SK-N-SH (cell line): ENCODE measurements around the gene OR52E8. TPM values are rescaled to one million over a fixed set of nuclear protein-coding genes. Genes with fewer than 3 reads are reported as not detected.
A peak's percentile ranks its signal among the peaks of the same experiment; 100 is the strongest.

Source experiments
- CTCF ChIA-PET: fragments of 300-600, 350-600 bp; formaldehyde crosslinking; extraction: SDS; loops from one replicate; lab custom pipeline; 2021; lab: Yijun Ruan, JAX
- POLR2A ChIA-PET: fragments of 350-600 bp; sonication (Branson Sonifier 250); formaldehyde crosslinking; extraction: SDS; loops from one replicate; lab custom pipeline; 2020; ENCODE audit warnings: antibody characterized with exemption, inconsistent platforms; lab: Yijun Ruan, JAX
- DNase-seq: peaks from one replicate; pipeline ENCODE4 v3.0.0; 2012
- H2AFZ ChIP-seq: fragments of 200-600 bp; sonication (generic); 2 replicates; pipeline ENCODE4 v1.8.1; 2016; ENCODE audit warnings: antibody characterized with exemption, mild to moderate bottlenecking, low read depth
- H3F3A ChIP-seq: fragments of 200-600 bp; sonication (generic); replicated peaks from 2 replicates; pipeline ENCODE3; 2016; ENCODE audit warnings: antibody characterized with exemption, mild to moderate bottlenecking; ENCODE audit not compliant: insufficient read depth
- H3K27ac ChIP-seq, 2 experiments: fragments of 200-500 bp in 1 of 2; fragments of 200-600 bp in 1 of 2; sonication (Bioruptor generic) in 1 of 2; sonication (generic), shearing (Covaris generic) in 1 of 2; 2 replicates each; pipeline versions ENCODE4 v1.5.1 to v1.6.1; 2014 to 2016; ENCODE audit warnings: low read depth in 2 of 2, inconsistent platforms in 1 of 2, low read length in 1 of 2, mild to moderate bottlenecking in 1 of 2, mixed read lengths in 1 of 2
- H3K27me3 ChIP-seq: fragments of 200-600 bp; sonication (generic), shearing (Covaris generic); 2 replicates; pipeline ENCODE4 v1.6.1; 2016; ENCODE audit warnings: mixed run types; ENCODE audit not compliant: insufficient read depth
- H3K36me3 ChIP-seq, 2 experiments: fragments of 200-500 bp in 1 of 2; fragments of 200-600 bp in 1 of 2; sonication (Bioruptor generic) in 1 of 2; sonication (generic) in 1 of 2; replicated peaks in 1 of 2; 2 replicates each; pipeline versions ENCODE3 to v1.5.1; 2014 to 2016; ENCODE audit warnings: low read length in 1 of 2, mild to moderate bottlenecking in 1 of 2; ENCODE audit not compliant: insufficient read depth in 2 of 2, control insufficient read depth in 1 of 2
- H3K4me1 ChIP-seq, 2 experiments: fragments of 200-500 bp in 1 of 2; fragments of 200-600 bp in 1 of 2; sonication (Bioruptor generic) in 1 of 2; sonication (generic), shearing (Covaris generic) in 1 of 2; 2 replicates each; pipeline versions ENCODE4 v1.5.1 to v1.6.1; 2014 to 2016; ENCODE audit warnings: low read depth in 1 of 2, low read length in 1 of 2, mixed run types in 1 of 2; ENCODE audit not compliant: insufficient read depth in 2 of 2, control insufficient read depth in 1 of 2
- H3K4me2 ChIP-seq: fragments of 200-600 bp; sonication (generic), shearing (Covaris generic); 2 replicates; pipeline ENCODE4 v1.6.1; 2017; ENCODE audit warnings: mixed run types
- H3K4me3 ChIP-seq, 2 experiments: fragments of 200-500 bp in 1 of 2; fragments of 200-600 bp in 1 of 2; sonication (Bioruptor generic) in 1 of 2; sonication (generic), shearing (Covaris generic) in 1 of 2; 2 replicates each; pipeline versions ENCODE4 v1.5.1 to v1.8.1; 2014 to 2016; ENCODE audit warnings: low read depth in 2 of 2, inconsistent platforms in 1 of 2, low read length in 1 of 2, mild to moderate bottlenecking in 1 of 2, mixed read lengths in 1 of 2, moderate library complexity in 1 of 2
- H3K79me2 ChIP-seq: fragments of 200-600 bp; sonication (generic); 2 replicates; pipeline ENCODE4 v1.8.1; 2017; ENCODE audit warnings: mild to moderate bottlenecking; ENCODE audit not compliant: insufficient read depth
- H3K9ac ChIP-seq: fragments of 200-600 bp; sonication (generic); 2 replicates; pipeline ENCODE4 v1.6.1; 2017; ENCODE audit warnings: mixed run types
- H3K9me2 ChIP-seq: fragments of 200-600 bp; sonication (generic); 2 replicates; pipeline ENCODE4 v1.6.1; 2017; ENCODE audit warnings: mixed run types
- H3K9me3 ChIP-seq: fragments of 200-600 bp; sonication (generic); 2 replicates; pipeline ENCODE4 v1.6.1; 2017; ENCODE audit warnings: mixed run types, mild to moderate bottlenecking, moderate library complexity
- H4K20me1 ChIP-seq: fragments of 200-600 bp; sonication (generic); 2 replicates; pipeline ENCODE4 v1.6.1; 2017; ENCODE audit warnings: mild to moderate bottlenecking, mixed run types; ENCODE audit not compliant: insufficient read depth
- CTCF ChIP-seq: fragments of 200-600 bp; sonication (generic); IDR thresholded peaks from 2 replicates; pipeline ENCODE4 v1.6.1; 2017; ENCODE audit warnings: antibody characterized with exemption, mild to moderate bottlenecking, moderate library complexity
- ELF1 ChIP-seq: IDR thresholded peaks from 2 replicates; pipeline ENCODE4 v1.4.0; 2012
- FOSL2 ChIP-seq: IDR thresholded peaks from 2 replicates; pipeline ENCODE4 v1.4.0; 2012; ENCODE audit warnings: low read depth, mild to moderate bottlenecking, moderate library complexity, borderline replicate concordance
- FOXJ3 ChIP-seq: sonication (generic); formaldehyde crosslinking; IDR thresholded peaks from 2 replicates; pipeline ENCODE4 v1.5.1; 2020; ENCODE audit warnings: mild to moderate bottlenecking, missing genetic modification reagents
- FOXM1 ChIP-seq: IDR thresholded peaks from 2 replicates; pipeline ENCODE4 v1.4.0; 2012; ENCODE audit warnings: low read depth, mild to moderate bottlenecking
- IRF3 ChIP-seq: fragments of 150-350 bp; IDR thresholded peaks from 2 replicates; pipeline ENCODE4 v1.6.1; 2016; ENCODE audit warnings: mild to moderate bottlenecking, low read depth, low read length
- JUND ChIP-seq: IDR thresholded peaks from 2 replicates; pipeline ENCODE4 v1.4.0; 2012
- MEF2A ChIP-seq: IDR thresholded peaks from 2 replicates; pipeline ENCODE4 v1.4.0; 2012; ENCODE audit warnings: low read depth, borderline replicate concordance
- NFIC ChIP-seq: IDR thresholded peaks from 2 replicates; pipeline ENCODE4 v1.4.0; 2012; ENCODE audit warnings: borderline replicate concordance
- POLR2AphosphoS5 ChIP-seq: IDR thresholded peaks from 2 replicates; pipeline ENCODE4 v1.6.1; 2012; ENCODE audit warnings: low read depth, low read length
- RAD21 ChIP-seq: IDR thresholded peaks from 2 replicates; pipeline ENCODE4 v1.6.1; 2012; ENCODE audit warnings: mild to moderate bottlenecking, low read length
- RXRA ChIP-seq: IDR thresholded peaks from 2 replicates; pipeline ENCODE4 v1.4.0; 2012; ENCODE audit warnings: low read depth, mild to moderate bottlenecking, borderline replicate concordance
- SMC3 ChIP-seq: IDR thresholded peaks from 2 replicates; pipeline ENCODE4 v1.6.1; 2012; ENCODE audit warnings: low read depth, low read length, improper control_type of control experiment
- TCF12 ChIP-seq: IDR thresholded peaks from 2 replicates; pipeline ENCODE4 v1.4.0; 2012
- TEAD4 ChIP-seq: IDR thresholded peaks from 2 replicates; pipeline ENCODE4 v1.4.0; 2012; ENCODE audit warnings: mild to moderate bottlenecking, borderline replicate concordance; ENCODE audit not compliant: insufficient read depth
- USF1 ChIP-seq: IDR thresholded peaks from 2 replicates; pipeline ENCODE4 v1.4.0; 2012; ENCODE audit warnings: low read depth, borderline replicate concordance
- whole genome bisulfite sequencing: methylation state at CpG from one replicate; pipeline ENCODE4 v1.1.6; 2017; ENCODE audit warnings: low lambda C conversion rate; 5-methylcytosine and 5-hydroxymethylcytosine counted together
- polyA plus RNA-seq, 3 experiments: library from polyadenylated mRNA; depleted of rRNA; stranded (reverse); fragments of >200 nt; gene quantifications; 2 replicates each; pipeline ENCODE4 v1.2.3, GENCODE V29; 2012

Gene OR52E8
- polyA plus RNA-seq, 1 of the 3 experiments (the other 2 are of a cell fraction): not detected

- Histone ChIP-seq H2AFZ (no peak within 1 kb of the TSS), H3K27me3 (no peaks in the 10 kb centered on the region; the same call in 1 of the 2 replicates), H3K9me3 (no peaks in the 10 kb centered on the region), H3K36me3 (no peaks in the 10 kb centered on the region), H3K27ac (no peak within 1 kb of the TSS), H3K79me2 (no peaks in the 10 kb centered on the region), H3K9ac (no peak within 1 kb of the TSS), H3K4me2 (no peak within 1 kb of the TSS), H3F3A (no peaks in the 10 kb centered on the region), H3K4me1 (no peaks in the 10 kb centered on the region), H3K9me2 (no peaks in the 10 kb centered on the region), H4K20me1 (no peaks in the 10 kb centered on the region), H3K4me3 (no peak within 1 kb of the TSS)
- WGBS: 15% methylated on average over 3 of the region's 3 CpGs
- ChIA-PET POLR2A (no interaction called here), CTCF (interaction anchor here (1.4 kb wide), 1 partner anchor 460 kb away, joined by 3 read pairs; no protein-coding TSS in a partner anchor)
- DNase-seq: no peak
- TF ChIP-seq IRF3: no peak
- TF ChIP-seq TEAD4: no peak
- TF ChIP-seq RAD21: no peak
- TF ChIP-seq FOSL2: no peak
- no peak for TF ChIP-seq CTCF
- TF ChIP-seq USF1: no peak
- no peak for TF ChIP-seq ELF1
- no peak for TF ChIP-seq NFIC
- no peak for TF ChIP-seq TCF12
- no peak for TF ChIP-seq MEF2A
- TF ChIP-seq FOXM1: no peak
- TF ChIP-seq JUND: no peak
- TF ChIP-seq POLR2AphosphoS5: no peak
- no peak for TF ChIP-seq FOXJ3 (CRISPR knock-in tag)
- TF ChIP-seq RXRA: no peak
These were observed 35.4 kb upstream of the OR52E8 start, which contains the start of gene OR52E5 for GRCh38 chr11:5892908-5893307. Gene OR52E5 (plus strand): TSS chr11:5893208. CDS start chr11:5900777, 7,569 bp downstream.

- DNase-seq: peak; percentile 4
- Histone ChIP-seq H3K9ac (no peak overlapping the region), H3K4me1 (no peaks in the 10 kb centered on the region), H3K79me2 (no peaks in the 10 kb centered on the region), H3F3A (no peaks in the 10 kb centered on the region), H3K4me3 (no peak overlapping the region), H3K27ac (no peak overlapping the region), H3K9me3 (no peaks in the 10 kb centered on the region), H3K4me2 (no peak overlapping the region), H3K27me3 (no peaks in the 10 kb centered on the region; the same call in 1 of the 2 replicates), H4K20me1 (no peaks in the 10 kb centered on the region), H2AFZ (no peak overlapping the region), H3K36me3 (no peaks in the 10 kb centered on the region), H3K9me2 (no peaks in the 10 kb centered on the region)
- no peak for TF ChIP-seq FOXJ3 (CRISPR knock-in tag)
- TF ChIP-seq SMC3: no peak
- TF ChIP-seq CTCF: peak; percentile 64
- peak; percentile 37; the same call in 1 of the 2 replicates for TF ChIP-seq RAD21
- CTCF ChIA-PET: interaction anchor here (0.6 to 1.5 kb wide), 9 partner anchors 9 to 857 kb away, joined by 3 to 9 read pairs (median 3); no protein-coding TSS in a partner anchor
- WGBS: 44% methylated on average over 4 of the region's 4 CpGs
- POLR2A ChIA-PET: no interaction called here
These were observed 33.8 kb upstream of the OR52E8 start for GRCh38 chr11:5891216-5891800.
